ENCODE measurements around the gene ARSG. TPM values are rescaled to one million over a fixed set of nuclear protein-coding genes. Genes with fewer than 3 reads are reported as not detected.

The ARSG gene
- total and polyA plus RNA-seq, 2 of the 13 experiments (the other 11 are each of a cell fraction or from before 2014, with no cell fraction given) = 3.7 to 15.2 TPM

DNA sequence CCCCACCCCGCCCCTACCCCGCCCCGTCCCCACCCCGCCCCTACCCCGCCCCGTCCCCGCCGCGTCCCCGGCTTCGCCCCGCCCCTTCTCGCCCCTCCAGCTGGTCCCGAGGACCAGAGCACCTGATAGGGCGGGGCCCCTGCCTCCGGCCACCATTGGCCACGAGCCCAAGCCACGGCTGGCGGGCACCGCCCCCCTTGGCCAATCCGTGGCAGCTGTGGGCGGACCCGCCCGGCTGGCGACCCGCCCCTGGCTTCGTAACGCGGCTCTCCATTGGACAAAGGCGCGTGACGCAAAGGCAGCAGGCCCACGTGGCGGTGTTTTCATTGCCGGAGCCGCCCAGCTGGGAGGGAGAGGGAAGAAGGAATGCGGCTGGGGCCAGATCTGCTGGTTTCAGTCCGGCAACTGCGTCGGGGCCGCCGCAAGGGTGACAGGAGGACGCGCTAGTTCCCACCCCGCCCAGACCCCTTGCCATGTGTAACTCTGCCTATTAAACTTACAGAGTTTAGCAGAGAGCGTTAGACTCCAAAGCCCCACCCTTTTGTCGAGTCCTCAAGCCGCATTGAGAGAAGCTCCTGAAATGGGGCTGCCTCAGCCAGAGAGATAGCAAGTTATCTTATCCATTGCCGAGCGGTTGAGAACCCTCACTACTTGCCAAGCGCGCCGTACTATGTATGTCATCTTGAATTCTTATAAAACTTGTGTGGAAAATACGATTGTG, 166.4 kb downstream of the ARSG start (continued):
- TF ChIP-seq, protein P1, sequence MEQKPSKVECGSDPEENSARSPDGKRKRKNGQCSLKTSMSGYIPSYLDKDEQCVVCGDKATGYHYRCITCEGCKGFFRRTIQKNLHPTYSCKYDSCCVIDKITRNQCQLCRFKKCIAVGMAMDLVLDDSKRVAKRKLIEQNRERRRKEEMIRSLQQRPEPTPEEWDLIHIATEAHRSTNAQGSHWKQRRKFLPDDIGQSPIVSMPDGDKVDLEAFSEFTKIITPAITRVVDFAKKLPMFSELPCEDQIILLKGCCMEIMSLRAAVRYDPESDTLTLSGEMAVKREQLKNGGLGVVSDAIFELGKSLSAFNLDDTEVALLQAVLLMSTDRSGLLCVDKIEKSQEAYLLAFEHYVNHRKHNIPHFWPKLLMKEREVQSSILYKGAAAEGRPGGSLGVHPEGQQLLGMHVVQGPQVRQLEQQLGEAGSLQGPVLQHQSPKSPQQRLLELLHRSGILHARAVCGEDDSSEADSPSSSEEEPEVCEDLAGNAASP (CRISPR knock-in tag; IDR thresholded peaks at IDR 0.05; ENCODE audit: borderline replicate concordance) = peak; percentile 88
- TF ChIP-seq, protein P2, sequence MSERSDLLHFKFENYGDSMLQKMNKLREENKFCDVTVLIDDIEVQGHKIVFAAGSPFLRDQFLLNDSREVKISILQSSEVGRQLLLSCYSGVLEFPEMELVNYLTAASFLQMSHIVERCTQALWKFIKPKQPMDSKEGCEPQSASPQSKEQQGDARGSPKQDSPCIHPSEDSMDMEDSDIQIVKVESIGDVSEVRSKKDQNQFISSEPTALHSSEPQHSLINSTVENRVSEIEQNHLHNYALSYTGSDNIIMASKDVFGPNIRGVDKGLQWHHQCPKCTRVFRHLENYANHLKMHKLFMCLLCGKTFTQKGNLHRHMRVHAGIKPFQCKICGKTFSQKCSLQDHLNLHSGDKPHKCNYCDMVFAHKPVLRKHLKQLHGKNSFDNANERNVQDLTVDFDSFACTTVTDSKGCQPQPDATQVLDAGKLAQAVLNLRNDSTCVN (CRISPR knock-in tag; IDR thresholded peaks at IDR 0.05; ENCODE audit: borderline replicate concordance) = peak; percentile 86
- TF ChIP-seq RXRA (CRISPR knock-in tag; IDR thresholded peaks at IDR 0.05) (peak; percentile 81), ZNF746 (CRISPR knock-in tag; IDR thresholded peaks at IDR 0.05) (no peak), RBM39 (IDR thresholded peaks at IDR 0.05; ENCODE audit: low read depth, low read length, poor library complexity, severe bottlenecking) (no peak), KDM6A (CRISPR knock-in tag; IDR thresholded peaks at IDR 0.05; ENCODE audit: low read depth) (no peak), ZNF761 (CRISPR knock-in tag; conservative IDR thresholded peaks at IDR 0.05) (peak; percentile 85), ELF4 (CRISPR knock-in tag; IDR thresholded peaks at IDR 0.05; ENCODE audit: borderline replicate concordance) (no peak), ZNF709 (CRISPR knock-in tag; IDR thresholded peaks at IDR 0.05) (peak; percentile 10; the same call in 1 of the 2 replicates), ZBTB20 (CRISPR knock-in tag; IDR thresholded peaks at IDR 0.05; ENCODE audit: borderline replicate concordance, low read depth) (no peak), ZNF124 (CRISPR knock-in tag; IDR thresholded peaks at IDR 0.05) (peak; percentile 63; the same call in 1 of the 2 replicates), GFI1 (CRISPR knock-in tag; IDR thresholded peaks at IDR 0.05; ENCODE audit: borderline replicate concordance) (no peak), ZNF552 (CRISPR knock-in tag; IDR thresholded peaks at IDR 0.05; ENCODE audit: borderline replicate concordance) (no peak), CEBPB (IDR thresholded peaks at IDR 0.05; ENCODE audit: borderline replicate concordance, low read depth, low read length) (peak; percentile 76; the same call in 1 of the 2 replicates), ZNF274 (CRISPR knock-in tag; IDR thresholded peaks at IDR 0.05) (peak; percentile 78; the same call in 1 of the 2 replicates), SMC3 (IDR thresholded peaks at IDR 0.05; ENCODE audit: low read length) (no peak)
- TF ChIP-seq, protein P3, sequence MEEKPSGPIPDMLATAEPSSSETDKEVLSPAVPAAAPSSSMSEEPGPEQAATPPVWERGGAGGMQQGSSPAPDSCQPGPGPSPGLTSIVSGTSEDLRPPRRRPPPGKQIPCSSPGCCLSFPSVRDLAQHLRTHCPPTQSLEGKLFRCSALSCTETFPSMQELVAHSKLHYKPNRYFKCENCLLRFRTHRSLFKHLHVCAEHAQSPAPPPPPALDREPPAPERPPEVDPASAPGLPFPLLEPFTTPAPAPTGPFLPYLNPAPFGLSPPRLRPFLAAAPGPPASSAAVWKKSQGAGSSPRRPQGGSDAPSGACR (CRISPR knock-in tag; IDR thresholded peaks at IDR 0.05) = no peak
- TF ChIP-seq, protein P4, sequence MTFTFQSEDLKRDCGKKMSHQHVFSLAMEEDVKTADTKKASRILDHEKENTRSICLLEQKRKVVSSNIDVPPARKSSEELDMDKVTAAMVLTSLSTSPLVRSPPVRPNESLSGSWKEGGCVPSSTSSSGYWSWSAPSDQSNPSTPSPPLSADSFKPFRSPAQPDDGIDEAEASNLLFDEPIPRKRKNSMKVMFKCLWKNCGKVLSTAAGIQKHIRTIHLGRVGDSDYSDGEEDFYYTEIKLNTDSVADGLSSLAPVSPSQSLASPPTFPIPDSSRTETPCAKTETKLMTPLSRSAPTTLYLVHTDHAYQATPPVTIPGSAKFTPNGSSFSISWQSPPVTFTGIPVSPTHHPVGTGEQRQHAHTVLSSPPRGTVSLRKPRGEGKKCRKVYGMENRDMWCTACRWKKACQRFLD (CRISPR knock-in tag; IDR thresholded peaks at IDR 0.05; ENCODE audit: borderline replicate concordance) = peak; percentile 48; the same call in 1 of the 2 replicates
- TF ChIP-seq, protein P5, sequence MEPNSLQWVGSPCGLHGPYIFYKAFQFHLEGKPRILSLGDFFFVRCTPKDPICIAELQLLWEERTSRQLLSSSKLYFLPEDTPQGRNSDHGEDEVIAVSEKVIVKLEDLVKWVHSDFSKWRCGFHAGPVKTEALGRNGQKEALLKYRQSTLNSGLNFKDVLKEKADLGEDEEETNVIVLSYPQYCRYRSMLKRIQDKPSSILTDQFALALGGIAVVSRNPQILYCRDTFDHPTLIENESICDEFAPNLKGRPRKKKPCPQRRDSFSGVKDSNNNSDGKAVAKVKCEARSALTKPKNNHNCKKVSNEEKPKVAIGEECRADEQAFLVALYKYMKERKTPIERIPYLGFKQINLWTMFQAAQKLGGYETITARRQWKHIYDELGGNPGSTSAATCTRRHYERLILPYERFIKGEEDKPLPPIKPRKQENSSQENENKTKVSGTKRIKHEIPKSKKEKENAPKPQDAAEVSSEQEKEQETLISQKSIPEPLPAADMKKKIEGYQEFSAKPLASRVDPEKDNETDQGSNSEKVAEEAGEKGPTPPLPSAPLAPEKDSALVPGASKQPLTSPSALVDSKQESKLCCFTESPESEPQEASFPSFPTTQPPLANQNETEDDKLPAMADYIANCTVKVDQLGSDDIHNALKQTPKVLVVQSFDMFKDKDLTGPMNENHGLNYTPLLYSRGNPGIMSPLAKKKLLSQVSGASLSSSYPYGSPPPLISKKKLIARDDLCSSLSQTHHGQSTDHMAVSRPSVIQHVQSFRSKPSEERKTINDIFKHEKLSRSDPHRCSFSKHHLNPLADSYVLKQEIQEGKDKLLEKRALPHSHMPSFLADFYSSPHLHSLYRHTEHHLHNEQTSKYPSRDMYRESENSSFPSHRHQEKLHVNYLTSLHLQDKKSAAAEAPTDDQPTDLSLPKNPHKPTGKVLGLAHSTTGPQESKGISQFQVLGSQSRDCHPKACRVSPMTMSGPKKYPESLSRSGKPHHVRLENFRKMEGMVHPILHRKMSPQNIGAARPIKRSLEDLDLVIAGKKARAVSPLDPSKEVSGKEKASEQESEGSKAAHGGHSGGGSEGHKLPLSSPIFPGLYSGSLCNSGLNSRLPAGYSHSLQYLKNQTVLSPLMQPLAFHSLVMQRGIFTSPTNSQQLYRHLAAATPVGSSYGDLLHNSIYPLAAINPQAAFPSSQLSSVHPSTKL (CRISPR knock-in tag; IDR thresholded peaks at IDR 0.05) = peak; percentile 64
- TF ChIP-seq, protein P6, sequence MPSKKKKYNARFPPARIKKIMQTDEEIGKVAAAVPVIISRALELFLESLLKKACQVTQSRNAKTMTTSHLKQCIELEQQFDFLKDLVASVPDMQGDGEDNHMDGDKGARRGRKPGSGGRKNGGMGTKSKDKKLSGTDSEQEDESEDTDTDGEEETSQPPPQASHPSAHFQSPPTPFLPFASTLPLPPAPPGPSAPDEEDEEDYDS (CRISPR knock-in tag; IDR thresholded peaks at IDR 0.05) = peak; percentile 96
